Midbrain (tissue), 1 donor: ENCODE measurements around the gene NATD1.
"Not testable (repeated sequence)": the region's sequence is repeated elsewhere in the genome, so short reads cannot be mapped to it uniquely, and the experiment has no call there.

Experiments used
- DNase-seq: peaks from one replicate; lab custom pipeline; 2025; lab: John Stamatoyannopoulos, UW

NATD1 gene

DNA sequence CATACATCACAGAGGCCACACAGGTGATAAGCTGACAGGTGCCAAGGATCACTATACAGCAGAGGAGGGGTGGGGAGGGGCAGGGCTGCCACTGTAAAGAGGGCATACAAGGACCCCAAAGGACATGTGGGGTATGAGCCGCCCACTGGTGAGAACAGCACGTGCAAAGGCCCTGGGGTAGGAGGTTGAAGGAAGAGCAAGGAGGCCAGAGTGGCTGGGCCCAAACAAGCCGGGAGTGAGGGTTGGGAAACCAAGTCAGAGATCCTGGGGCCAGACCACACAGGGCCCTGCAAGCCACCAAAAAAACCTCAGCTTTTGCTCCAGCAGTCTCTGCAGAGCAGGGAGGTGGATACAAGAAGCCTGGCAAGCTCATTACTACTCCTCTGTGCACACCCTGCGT, 6.5 kb downstream of the NATD1 start:
- DNase-seq = no peak

DNA sequence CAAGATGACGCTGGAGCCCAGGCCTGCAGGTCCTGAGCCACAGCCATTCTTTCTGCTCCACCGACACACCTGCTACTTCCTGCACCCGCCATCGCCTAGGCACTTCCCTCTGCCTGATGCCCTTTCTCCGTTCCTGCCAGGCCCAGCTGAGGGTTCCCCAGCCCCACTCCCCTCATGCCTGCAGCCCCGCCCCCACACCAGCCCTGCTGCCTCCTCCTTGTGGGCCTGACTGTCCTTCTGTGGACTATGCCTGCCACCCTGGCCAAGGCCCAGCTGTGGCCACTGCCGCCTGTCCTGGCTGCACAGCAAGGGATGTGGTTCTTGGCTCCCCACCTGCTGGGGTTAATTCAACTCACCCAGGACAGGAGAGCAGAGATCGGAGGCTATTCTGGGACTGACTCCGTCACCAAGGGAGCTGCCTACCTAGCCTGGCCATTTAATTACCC, 7.5 kb downstream of the NATD1 start:
- no peak for DNase-seq

DNA sequence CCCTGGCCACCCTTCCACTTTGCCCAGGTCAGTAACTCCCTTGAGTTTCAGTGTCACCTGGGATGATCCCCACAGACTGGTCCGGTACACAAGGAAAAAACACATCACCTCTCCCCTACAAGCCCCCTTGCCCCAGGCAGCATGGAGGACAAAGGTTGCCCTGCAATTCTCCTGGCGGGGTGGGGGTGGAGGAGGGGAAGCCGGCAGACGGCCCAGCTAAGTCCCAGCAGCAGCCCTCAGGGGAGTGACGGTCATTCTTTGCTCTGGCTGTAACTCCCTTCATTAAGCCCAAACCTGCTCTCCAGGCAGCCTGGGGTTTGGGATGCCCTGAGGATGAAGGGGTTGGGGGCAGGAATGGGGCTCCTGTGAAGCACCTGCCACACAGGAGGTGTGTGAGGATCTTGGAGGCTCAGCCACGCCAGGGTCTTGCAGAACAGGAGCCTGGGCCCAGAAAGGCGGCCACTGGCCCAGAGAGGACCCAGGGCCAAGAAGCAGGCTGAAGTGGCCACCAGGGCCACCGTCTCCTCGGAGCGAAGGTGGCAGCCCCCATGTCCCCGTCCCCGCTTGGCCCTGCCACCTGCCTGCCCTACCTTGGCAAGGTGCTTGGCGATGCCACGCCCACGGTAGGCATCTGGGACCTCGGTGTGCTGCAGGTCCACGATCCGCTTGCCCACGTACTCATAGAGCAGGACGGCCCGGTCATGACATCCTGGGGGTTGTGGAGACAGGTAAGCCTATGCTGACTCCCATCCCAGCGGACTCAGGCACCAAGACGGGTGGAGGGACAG, 9.5 kb downstream of the NATD1 start:
- DNase-seq = no peak

DNA sequence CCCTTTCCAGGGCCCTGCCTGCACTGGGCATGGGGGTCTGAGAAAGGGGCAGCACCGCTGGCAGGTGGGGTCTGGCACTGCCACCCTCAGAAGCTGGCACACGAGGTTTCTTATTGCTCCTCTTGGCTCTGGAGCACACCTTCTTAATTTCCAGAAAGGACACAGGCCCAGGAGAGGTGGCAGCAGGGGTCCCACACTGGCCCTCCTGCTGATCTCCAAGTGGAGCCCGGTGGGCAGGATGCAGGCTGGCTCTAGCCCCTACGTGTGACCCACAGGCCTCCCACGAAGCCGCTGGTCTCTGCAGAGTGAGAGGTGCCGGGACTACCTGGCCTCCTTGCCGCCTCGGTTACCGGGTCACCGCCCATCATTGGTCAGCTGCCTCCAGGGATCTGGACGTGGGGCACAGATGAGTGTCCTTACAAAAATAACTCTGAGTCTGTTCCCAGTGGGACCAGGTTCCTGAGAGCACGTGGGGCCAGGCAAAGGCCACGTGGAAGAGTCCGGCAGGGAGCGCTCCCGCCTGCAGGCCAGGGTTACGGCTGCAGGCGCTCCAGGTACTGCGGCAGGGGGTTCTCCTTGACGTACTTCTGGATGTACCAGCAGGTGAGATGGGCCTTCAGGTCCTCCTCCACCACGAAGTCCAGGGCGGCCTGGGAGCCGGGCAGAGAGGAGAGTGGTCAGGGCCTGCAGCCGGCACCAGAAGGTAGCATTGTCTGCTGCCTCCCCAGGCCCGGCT, 10.3 kb downstream of the NATD1 start:
- DNase-seq = no peak

DNA sequence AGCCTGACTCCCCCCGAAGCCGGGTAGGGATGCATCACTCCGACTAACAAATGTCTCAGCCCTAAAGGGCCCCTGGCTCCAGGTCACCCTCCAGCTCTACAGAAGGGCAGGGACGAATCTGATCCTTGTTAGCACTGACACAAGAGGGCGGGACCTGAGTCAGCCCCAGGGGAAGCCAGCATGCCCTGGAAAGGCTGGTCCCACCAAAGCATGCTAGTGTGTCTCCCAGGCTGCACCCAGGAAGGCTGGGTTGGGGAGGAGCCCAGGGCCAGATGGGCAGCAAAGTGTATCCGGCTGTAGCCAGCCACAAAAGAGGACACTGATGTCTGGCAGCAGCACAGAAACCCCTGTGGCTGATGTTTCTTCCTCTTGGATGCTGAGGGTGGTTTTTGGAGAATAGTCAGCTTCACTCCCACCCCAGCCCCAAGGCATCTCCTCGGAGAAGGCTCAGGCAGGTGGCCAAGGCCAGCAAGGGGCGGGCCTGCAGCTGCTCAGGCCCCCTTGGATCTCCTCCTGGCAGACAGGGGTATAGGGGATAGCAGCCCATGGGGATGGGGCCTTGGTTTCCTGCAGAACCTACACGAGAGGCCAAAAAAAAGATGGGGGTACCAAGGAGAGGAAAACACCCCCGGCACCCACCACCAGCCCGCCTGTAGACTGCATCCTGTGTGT, 11.0 kb downstream of the NATD1 start:
- DNase-seq = no peak

DNA sequence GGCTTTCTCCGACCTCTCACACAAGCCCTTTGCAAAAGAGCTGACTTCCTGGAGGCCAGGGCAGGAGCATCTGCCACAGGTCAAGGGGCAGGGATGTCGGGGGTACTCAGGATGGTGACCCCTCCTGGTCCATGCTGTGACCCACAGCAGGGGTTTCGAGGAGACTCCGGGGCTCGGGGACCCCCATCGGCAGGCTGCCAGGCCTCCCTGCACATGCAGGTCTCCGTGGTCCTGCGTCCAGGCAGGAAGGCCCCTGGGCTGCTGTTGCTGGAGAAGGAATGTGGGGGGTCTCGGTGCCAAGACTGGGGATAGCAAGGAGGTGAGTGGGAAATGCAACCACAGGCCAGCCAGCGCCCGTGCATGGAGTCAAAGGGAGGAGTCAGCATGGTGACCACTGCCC, 11.6 kb downstream of the NATD1 start:
- DNase-seq = no peak

DNA sequence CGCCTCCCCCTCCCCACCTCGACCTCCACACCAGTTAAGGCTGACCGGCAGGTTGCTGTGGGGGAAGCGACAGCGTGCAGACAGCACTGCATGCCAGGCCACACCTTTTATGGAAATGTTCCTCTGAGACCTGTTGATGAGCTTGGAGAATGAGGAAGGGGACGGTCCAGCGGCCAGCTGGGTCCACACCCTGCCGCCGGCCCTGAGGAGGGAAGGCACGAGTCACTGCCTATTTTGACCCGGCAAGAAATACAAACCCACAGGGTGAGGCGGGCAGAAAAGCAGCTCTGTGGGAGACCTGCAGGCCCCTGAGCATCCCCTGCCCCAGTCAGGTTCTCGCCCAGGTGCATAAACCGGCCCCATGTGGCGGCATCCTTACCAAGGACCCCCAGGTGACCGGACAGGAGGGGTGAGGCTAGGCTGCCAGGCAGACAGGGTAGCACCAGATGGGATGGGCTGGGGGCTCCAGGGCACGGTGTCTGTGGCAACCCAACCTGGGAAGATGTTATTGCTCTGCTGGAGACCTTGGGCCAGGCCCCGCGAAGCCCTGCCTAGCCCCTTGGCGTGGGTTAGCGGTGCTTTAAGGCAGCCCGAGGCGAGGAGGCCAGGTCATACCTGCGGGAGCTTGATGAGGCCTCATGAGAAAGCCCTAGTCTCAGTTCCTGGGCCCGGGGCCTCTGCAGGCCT, 12.7 kb downstream of the NATD1 start:
- no peak for DNase-seq

DNA sequence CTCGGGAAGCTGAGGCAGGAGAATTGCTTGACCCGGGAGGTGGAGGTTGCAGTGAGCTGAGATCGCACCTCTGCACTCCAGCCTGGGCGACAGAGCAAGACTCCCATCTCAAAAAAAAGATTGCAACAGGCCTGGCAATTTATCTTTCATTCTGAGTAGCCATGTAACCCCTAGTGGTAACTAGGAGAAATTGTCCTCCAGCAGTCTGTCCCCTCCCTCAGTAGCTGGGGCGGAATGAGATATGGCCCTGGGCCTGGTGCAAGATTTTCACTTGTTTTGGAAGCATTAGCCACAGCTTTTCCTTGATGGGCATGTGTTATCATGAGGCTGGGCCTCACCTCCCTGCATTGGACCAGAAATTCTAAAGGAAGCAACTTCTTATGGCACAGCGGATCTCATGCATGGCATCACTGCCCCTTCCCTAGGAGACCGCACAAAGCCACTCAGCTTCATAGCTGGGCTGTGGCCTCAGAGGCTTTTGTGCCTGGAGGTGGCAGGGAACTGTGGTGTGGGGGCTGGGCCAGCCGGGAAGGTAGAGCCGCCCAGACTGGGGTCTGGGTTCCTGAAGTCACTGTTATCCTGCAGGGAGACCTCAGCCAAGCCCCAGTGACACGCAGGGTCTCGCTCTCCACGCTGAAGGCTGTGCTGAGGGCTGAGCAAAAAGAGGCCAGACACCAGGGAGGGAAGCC, 13.4 kb downstream of the NATD1 start:
- DNase-seq = no peak

DNA sequence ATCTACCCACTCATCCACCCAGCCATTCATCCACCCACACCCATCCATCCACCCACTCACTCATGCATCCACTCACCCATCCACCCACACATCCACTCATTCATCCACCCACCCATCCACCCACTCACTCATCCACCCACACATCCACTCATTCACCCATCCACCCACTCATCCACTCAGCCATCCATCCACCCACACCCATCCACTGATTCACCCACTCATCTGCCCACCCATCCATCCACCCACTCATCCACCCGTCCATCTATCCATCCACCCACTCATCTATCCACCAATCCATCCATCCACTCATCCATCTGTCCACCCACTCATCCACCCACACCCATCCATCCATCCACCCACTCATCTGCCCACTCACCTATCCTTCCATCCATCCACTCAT, 17.3 kb downstream of the NATD1 start:
- DNase-seq = no peak

DNA sequence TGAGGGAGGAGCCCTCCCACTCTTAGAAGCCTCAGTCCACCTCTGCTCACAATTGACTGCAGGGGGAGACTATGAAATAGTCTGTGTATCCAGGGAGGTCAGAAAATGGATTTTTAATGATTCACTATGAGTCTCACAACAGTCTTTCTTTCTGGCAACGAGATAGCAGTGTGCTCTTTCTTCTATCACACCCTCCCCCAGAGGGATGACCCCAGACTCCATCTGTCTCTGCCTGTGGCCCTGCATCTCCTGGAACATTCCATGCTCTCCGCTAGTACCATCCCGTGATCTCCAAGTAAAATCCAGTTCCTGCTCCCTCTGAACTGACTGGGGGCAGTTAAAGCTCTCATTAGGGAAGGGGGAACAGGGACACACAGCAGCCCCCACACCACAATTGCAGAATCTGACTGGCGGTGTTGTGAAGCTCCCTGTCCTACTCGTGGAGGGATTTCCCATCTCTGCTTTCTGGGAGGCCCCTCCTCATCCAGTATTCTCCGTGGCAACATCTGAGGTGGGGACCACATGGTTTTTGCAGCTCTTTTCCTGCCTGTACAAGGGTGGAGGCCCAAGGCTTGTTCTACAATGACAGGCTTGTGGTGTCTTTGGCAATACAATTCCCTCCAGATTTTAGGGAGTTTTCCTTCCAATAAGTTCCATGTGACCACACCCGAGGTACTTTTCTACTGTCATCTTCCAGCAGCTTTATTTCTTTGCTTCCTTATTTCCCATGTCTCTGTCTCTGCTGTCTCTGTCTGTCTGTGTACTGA, 19.4 kb downstream of the NATD1 start:
- no peak for DNase-seq

DNA sequence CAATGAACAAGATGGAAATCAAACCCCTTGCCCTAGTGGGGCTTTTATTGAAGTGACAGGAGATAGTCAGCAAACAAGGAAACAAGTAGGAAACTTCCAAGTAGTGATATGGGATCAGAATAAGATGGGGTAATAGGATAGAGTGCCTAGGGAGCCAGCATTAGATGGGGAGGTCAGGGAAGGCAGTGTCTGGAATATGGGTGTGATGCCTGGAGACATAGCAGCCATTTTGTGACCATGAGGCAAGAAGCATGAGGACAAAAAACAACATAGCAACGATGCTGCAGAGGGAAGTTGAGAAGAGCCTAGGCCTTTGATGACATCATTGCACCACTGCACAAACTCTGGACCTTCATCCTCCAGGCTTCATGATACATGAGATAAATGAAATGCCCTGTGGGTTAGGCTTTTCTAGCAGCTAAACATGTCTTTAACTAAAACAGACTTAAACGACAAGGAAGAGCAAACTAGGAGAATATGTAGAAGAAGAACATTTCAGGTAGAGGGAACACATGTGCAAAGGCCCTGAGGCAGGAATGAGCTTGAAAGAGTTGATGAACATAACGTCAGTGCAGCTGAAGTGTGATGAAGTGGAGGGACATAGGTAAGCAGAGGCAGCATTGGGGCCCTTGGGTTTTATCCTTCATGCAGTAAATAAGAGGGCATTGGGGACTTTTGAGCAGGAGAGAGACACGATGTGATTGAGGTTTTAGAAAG, 21.0 kb downstream of the NATD1 start:
- no peak for DNase-seq

DNA sequence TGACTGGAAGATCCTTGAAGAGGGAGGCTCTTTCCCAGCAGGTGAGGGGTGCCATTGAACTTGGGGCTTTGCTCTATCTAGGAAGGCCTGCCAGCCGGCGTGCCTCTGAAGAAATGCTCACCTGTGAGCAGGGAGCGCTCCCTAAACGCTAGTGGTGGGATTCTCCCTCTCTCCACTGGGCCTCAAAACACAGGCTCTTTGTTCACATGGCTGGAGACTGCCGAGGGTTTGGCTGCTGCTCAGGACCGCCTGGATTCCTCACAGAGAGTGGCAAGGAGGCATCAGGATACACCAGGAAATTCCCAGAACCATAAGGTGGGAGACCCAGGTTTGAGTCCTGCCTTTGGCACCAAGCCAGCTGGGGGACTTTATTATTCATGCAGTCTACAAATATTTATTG, 21.7 kb downstream of the NATD1 start:
- DNase-seq = no peak

DNA sequence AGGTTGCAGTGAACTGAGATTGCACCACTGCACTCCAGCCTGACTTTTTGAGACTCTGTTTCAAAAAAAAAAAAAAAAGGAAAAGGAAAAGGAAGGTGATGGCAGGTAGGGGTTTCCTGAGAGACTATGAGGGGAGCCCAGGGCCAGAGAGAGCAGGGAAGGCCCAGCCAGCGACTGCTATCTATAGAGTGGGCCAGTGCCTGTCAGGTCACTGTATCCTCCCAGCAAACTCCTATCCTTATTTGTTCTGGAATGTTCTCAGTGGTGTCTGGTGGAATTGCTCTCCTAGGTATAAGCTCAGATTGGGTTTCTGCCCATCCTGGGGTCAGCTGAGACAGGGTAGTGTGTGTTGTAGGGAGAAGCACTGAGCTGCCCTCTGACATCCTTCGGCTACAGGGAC, 24.4 kb downstream of the NATD1 start:
- DNase-seq = no peak

DNA sequence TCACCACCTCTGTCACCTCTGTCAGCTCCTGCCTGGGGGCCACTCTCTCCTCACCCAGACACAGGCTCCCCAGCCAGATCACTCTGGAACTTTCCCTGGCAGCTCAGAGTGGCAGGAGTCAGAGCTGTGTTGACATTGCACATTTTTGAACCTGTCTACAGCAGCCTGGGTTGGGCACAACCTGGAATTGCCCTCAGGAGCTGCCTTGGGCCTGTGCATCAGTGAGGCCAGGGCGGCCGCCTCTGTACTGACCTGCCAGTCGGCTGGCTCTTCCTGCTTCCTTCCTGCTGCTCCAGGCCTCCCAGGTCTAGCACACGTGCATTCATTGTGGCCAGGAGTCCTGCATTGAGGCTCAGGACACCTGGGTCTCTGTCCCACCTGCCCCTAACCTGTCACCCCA, 25.1 kb downstream of the NATD1 start:
- DNase-seq = no peak

DNA sequence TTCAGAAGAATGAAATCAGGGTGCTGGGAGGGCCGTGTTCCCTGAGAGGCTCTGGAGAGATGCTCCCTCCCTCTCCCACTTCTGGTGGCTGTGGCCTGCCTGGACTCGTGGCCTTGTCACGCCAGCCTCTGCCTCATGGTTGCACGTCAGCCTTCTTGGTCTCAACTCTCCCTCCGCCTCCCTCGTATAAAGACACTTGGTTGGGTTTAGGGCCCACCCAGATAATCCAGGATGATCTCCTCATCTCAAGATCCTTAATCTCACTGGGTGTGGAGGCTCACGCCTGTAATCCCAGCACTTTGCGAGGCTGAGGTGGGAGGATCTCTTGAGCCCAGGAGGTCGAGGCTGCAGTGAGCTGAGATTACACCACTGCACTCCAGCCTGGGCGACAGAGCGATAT, 25.9 kb downstream of the NATD1 start:
- DNase-seq = not testable (repeated sequence)

DNA sequence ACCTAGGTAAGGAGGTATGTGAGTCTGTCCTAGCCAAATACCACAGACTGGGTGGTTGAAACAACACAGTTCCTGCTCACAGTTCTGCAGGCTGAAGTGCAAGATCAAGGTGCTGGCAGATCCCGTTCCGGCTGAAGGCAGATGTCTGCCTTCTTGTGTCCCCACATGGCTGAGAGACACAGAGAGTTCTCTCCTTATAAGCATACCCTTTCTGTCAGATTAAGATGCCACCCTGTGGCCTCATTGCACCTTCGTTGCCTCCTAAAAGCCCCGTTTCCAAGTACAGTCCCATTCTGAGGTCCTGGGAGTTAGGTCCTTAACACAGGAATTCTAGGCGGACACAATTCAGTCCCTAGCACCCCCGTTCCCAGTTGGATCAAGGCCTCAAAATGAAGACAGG, 30.1 kb downstream of the NATD1 start:
- DNase-seq = no peak

DNA sequence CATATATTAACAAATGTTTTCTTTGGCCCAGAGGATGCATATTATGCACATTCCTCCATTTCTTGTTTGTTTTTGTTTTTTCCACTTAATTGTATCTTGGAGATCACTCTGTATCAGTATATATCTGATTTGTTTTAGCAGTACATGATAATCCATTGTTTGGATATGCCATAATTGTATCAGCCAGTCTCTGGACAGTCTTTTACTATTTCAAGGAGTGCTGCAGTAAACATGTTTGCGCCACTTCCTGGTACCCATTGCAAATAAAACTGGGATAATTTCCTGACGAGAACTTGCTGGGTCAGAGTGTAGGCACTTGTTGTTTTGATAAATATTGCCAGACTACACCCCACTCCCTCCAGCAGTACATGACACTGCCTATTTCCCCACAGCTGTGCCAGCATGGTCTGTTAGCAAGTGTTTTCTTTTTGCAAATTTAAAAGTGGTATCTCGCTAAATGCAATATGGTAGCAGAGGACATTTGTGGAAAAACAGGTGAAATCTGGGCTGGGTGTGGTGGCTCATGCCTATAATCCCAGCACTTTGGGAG, 34.3 kb downstream of the NATD1 start:
- DNase-seq = no peak

DNA sequence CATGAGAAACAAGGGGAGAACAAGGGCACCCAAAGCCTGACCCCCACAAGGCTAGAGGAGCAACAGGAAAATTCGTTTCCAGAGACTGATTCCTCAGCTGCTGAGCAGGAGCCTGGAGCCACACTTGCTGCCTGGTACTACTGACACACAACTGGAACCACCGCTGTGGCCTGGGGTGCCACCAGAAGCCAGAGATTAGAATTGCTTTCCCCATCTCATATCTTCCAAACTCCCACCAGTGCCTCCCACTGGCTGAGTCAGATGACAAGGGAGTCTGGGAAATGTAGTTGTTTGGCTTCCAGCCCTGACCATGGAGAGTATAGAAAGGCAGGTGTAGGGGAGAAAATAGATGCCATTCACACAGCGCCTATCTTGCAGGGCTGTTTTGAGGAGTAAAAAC, 35.1 kb downstream of the NATD1 start:
- DNase-seq = no peak

DNA sequence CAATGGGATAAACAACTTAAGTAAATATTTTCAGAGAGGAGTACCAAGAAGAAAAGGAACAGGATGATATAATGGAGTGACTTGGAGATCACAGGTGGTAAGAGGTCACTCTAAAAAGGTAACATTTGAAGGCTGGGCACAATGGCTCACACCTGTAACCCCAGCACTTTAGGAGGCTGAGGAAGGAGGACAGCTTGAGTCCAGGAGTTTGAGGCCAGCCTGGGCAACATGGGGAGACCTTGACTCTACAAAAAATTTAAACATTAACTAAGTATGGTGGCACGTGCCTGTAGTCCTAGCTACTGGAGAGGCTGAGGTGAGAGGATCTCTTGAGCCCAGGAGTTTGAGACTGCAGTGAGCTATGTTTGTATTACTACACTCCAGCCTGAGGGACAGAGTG, 35.9 kb downstream of the NATD1 start:
- DNase-seq = no peak

DNA sequence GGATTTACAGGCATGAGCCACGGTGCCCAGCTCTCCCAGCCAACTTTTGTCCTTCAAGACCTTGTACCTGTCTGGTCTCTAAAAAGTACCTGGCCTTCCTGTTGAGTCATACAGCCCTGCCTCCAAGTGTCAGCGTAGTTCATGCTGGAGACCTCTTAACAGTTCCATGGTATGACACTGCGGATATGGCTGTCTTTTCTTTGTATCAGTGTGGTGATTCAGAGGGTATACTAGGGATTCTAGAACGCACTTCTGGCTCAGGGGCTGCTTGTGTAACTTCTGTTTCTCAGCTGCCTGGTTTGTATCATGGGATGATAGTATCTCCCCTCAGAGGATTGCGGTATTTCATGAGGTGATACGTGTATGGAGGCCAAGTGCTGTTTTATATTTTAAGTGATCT, 37.3 kb downstream of the NATD1 start:
- no peak for DNase-seq
